Stomach (tissue), 19 donors: ENCODE data around the gene TEX36. TPM values are rescaled to one million over a fixed set of nuclear protein-coding genes. Genes with fewer than 3 reads are reported as not detected.
A peak's percentile ranks its signal among the peaks of the same experiment; 100 is the strongest.

Source experiments
- DNase-seq, 2 donors: peaks; one replicate each; pipeline versions ENCODE4 v3.0.0 to v3.0.0-alpha.2; 2013 to 2019
- H3K27ac ChIP-seq, 5 donors: fragments of 200-600 bp in 4 of 5; sonication (generic) in 4 of 5; one replicate each; pipeline ENCODE4 v1.5.1; 2013 to 2019; ENCODE audit warnings: mild to moderate bottlenecking in 1 of 5, moderate library complexity in 1 of 5
- H3K27me3 ChIP-seq, 3 donors: fragments of 200-600 bp; sonication (generic); one replicate each; pipeline ENCODE4 v1.5.1; 2017 to 2019; ENCODE audit warnings: mixed run types in 1 of 3
- H3K36me3 ChIP-seq, 4 donors: fragments of 200-600 bp; sonication (generic); 1 replicate in 3 of 4; 2 replicates in 1 of 4; pipeline ENCODE4 v1.5.1; 2016 to 2019
- H3K4me1 ChIP-seq, 4 donors: fragments of 200-600 bp; sonication (generic); one replicate each; pipeline ENCODE4 v1.5.1; 2016 to 2019
- H3K4me3 ChIP-seq, 4 donors: fragments of 200-600 bp; sonication (generic) in 3 of 4; one replicate each; pipeline ENCODE4 v1.5.1; 2016 to 2019; ENCODE audit warnings: mild to moderate bottlenecking in 1 of 4
- H3K9me3 ChIP-seq, 4 donors: fragments of 200-600 bp; sonication (generic); one replicate each; pipeline ENCODE4 v1.5.1; 2016 to 2019
- CTCF ChIP-seq, 7 experiments: fragments of 450-650 bp in 4 of 7; fragments of 200-600 bp in 3 of 7; sonication (generic) in 3 of 7; IDR thresholded peaks; one replicate each; pipeline ENCODE4 v1.5.1; 2016 to 2019; ENCODE audit warnings: antibody characterized with exemption in 7 of 7, control low read depth in 2 of 7, mild to moderate bottlenecking in 1 of 7
- EP300 ChIP-seq: sonication (generic); formaldehyde crosslinking; IDR thresholded peaks from one replicate; pipeline ENCODE4 v1.6.1; 2017; ENCODE audit warnings: antibody characterized with exemption
- POLR2A ChIP-seq, 4 donors: fragments of 450-650 bp; IDR thresholded peaks; one replicate each; pipeline ENCODE4 v1.6.1; 2016; ENCODE audit warnings: antibody characterized with exemption in 4 of 4, control low read depth in 2 of 4, mild to moderate bottlenecking in 1 of 4, moderate library complexity in 1 of 4
- POLR2AphosphoS5 ChIP-seq, 3 donors: sonication (generic); formaldehyde crosslinking; IDR thresholded peaks; one replicate each; pipeline ENCODE4 v1.6.1; 2016; ENCODE audit warnings: antibody characterized with exemption in 3 of 3
- WGBS, 5 donors: extraction: QIAGEN DNeasy Blood & Tissue Kit in 3 of 5; methylation state at CpG; one replicate each; pipeline versions ENCODE4 v1.1.5 to v1.1.7; 2013 to 2018; 5-methylcytosine and 5-hydroxymethylcytosine counted together
- intact Hi-C: fragments of 100-400 bp; cut with DNase I; formaldehyde crosslinking; loops from one replicate; pipeline ENCODE4 v1.15.1; 2023; ENCODE audit warnings: low total_unique reads
- long read RNA-seq, 10 donors: transcript quantifications; one replicate each; lab custom pipeline, GENCODE V29; 2026
- polyA plus RNA-seq, 3 donors: library from polyadenylated mRNA; stranded (reverse); fragments of 200-250 nt; gene quantifications; one replicate each; pipeline ENCODE4 v1.2.3, GENCODE V29; 2013
- total RNA-seq, 5 donors: library from RNA; depleted of rRNA; stranded (reverse); fragments of >200 nt; gene quantifications; one replicate each; pipeline versions ENCODE4 v1.1.0 to v1.2.3, GENCODE V29; 2014 to 2016
- donor health status: healthy with polysubstance abuse.
- donor health status: Bipolar disorder and iron deficiency.
- donor health status: healthy.

TEX36 gene
- not detected for total RNA-seq
- polyA plus RNA-seq: not detected
- long read RNA-seq, donor 1: 0 reads
- long read RNA-seq, donor 2: 0 reads
- long read RNA-seq, donor 3: 0 reads
- long read RNA-seq, donor 4: 0 reads
- long read RNA-seq, donor 5: 0 reads
- long read RNA-seq, donor 6: 0 reads
- long read RNA-seq, donor 7: 0 reads
- long read RNA-seq, donor 8: 0 reads
- long read RNA-seq, donor 9: 0 reads
- long read RNA-seq, donor 10: 0 reads

GRCh38 chr10:125683063-125683462, at the start of gene TEX36:
TEX36 (minus strand) TSS chr10:125683163; CDS start chr10:125682989, 174 bp downstream.
- DNase-seq: no peak
- no peaks in the 10 kb centered on the region for H3K36me3 ChIP-seq
- no peaks in the 10 kb centered on the region for H3K27me3 ChIP-seq
- no peaks in the 10 kb centered on the region for H3K4me1 ChIP-seq
- H3K4me3 ChIP-seq: no peak within 1 kb of the TSS
- WGBS, 5 donors: 63 to 79% (median 64%) methylated on average over 3 of the region's 3 CpGs
- no peak within 1 kb of the TSS for H3K27ac ChIP-seq
- intact Hi-C loops: no loop called here
- peaks cover 0 to 6% (median 1%) of the 10 kb centered on the region in 4 donors for H3K9me3 ChIP-seq
- TF ChIP-seq EP300: no peak
- TF ChIP-seq POLR2AphosphoS5 (IDR thresholded peaks at IDR 0.05): no peak
- no peak for TF ChIP-seq POLR2A (IDR thresholded peaks at IDR 0.05)
- no peak for TF ChIP-seq CTCF (IDR thresholded peaks at IDR 0.05)

GRCh38 chr10:125727436-125727835, 44.5 kb upstream of the TEX36 start:
- no peak for DNase-seq
- TF ChIP-seq POLR2A (IDR thresholded peaks at IDR 0.05) (no peak), CTCF (IDR thresholded peaks at IDR 0.05) (no peak), POLR2AphosphoS5 (IDR thresholded peaks at IDR 0.05) (no peak), EP300 (no peak)
- no peak overlapping the region for H3K27ac ChIP-seq

GRCh38 chr10:125726914-125727313, 44.0 kb upstream of the TEX36 start:
- intact Hi-C loops: no loop called here
- H3K36me3 ChIP-seq: peaks cover 57 to 100% (median 99%) of the 10 kb centered on the region in 4 donors
- H3K27ac ChIP-seq: no peak overlapping the region
- H3K27me3 ChIP-seq: no peaks in the 10 kb centered on the region
- peak in 1 of 2 donors; percentile 21 for DNase-seq
- TF ChIP-seq POLR2A (IDR thresholded peaks at IDR 0.05) (no peak), POLR2AphosphoS5 (IDR thresholded peaks at IDR 0.05) (no peak), EP300 (no peak)
- no peaks in the 10 kb centered on the region for H3K9me3 ChIP-seq
- no peak overlapping the region for H3K4me3 ChIP-seq
- H3K4me1 ChIP-seq: peaks cover 0 to 8% (median 0%) of the 10 kb centered on the region in 4 donors
- WGBS, 5 donors: 83 to 89% (median 86%) methylated on average over 7 of the region's 7 CpGs

More at GRCh38 chr10:125727436-125727835, 44.5 kb upstream of the TEX36 start:
- peaks cover 0 to 5% (median 0%) of the 10 kb centered on the region in 4 donors for H3K4me1 ChIP-seq
- 46 to 53% (median 51%) methylated on average over 3 of the region's 3 CpGs for WGBS, 5 donors
- H3K4me3 ChIP-seq: no peak overlapping the region
- H3K9me3 ChIP-seq: no peaks in the 10 kb centered on the region
- peaks cover 61 to 100% (median 99%) of the 10 kb centered on the region in 4 donors for H3K36me3 ChIP-seq
- no peaks in the 10 kb centered on the region for H3K27me3 ChIP-seq
- intact Hi-C loops: no loop called here

GRCh38 chr10:125722811-125723210, 39.8 kb upstream of the TEX36 start:
- no peak overlapping the region for H3K4me3 ChIP-seq
- no peak for TF ChIP-seq EP300
- TF ChIP-seq CTCF (IDR thresholded peaks at IDR 0.05): no peak
- TF ChIP-seq POLR2AphosphoS5 (IDR thresholded peaks at IDR 0.05): no peak
- no peak for TF ChIP-seq POLR2A (IDR thresholded peaks at IDR 0.05)
- intact Hi-C loops: no loop called here
- H3K27ac ChIP-seq: no peak overlapping the region
- H3K4me1 ChIP-seq: peaks cover 19 to 38% (median 23%) of the 10 kb centered on the region in 4 donors
- DNase-seq: no peak
- no peaks in the 10 kb centered on the region for H3K9me3 ChIP-seq
- no peaks in the 10 kb centered on the region for H3K27me3 ChIP-seq
- H3K36me3 ChIP-seq: peaks cover 27 to 68% (median 65%) of the 10 kb centered on the region in 4 donors
- 91 to 100% (median 95%) methylated on average over 1 of the region's 1 CpG for WGBS, 5 donors

GRCh38 chr10:125721035-125721434, 38.1 kb upstream of the TEX36 start:
- no peak for DNase-seq
- Histone ChIP-seq H3K4me3 (peak overlapping the region in 1 of 4 donors; percentile 3), H3K9me3 (no peaks in the 10 kb centered on the region), H3K27ac (no peak overlapping the region), H3K27me3 (no peaks in the 10 kb centered on the region), H3K4me1 (peaks cover 19 to 38% (median 23%) of the 10 kb centered on the region in 4 donors), H3K36me3 (peaks cover 13 to 50% (median 48%) of the 10 kb centered on the region in 4 donors)
- 56 to 74% (median 68%) methylated on average over 6 of the region's 6 CpGs for WGBS, 5 donors
- intact Hi-C loops: no loop called here
- TF ChIP-seq POLR2A (IDR thresholded peaks at IDR 0.05): no peak
- no peak for TF ChIP-seq EP300
- TF ChIP-seq POLR2AphosphoS5 (IDR thresholded peaks at IDR 0.05): no peak
- TF ChIP-seq CTCF (IDR thresholded peaks at IDR 0.05): no peak
